Upper lobe of left lung (tissue), 6 donors: Measurements from ENCODE around the gene CEP55. TPM values are rescaled to one million over a fixed set of nuclear protein-coding genes. Genes with fewer than 3 reads are reported as not detected.
A peak's percentile ranks its signal among the peaks of the same experiment; 100 is the strongest.

Source experiments
- ATAC-seq, 2 donors: fragments of 200-7000 bp; cut with Tn5 transposase; one replicate each; pipeline ENCODE4 v1.9.1; 2022; ENCODE audit warnings: mild to moderate bottlenecking in 2 of 2, moderate library complexity in 2 of 2; ENCODE audit not compliant: low FRiP score in 2 of 2
- DNase-seq, 2 donors: peaks; one replicate each; pipeline ENCODE4 v3.0.0-alpha.2; 2019 to 2020
- H3K27ac ChIP-seq, 4 donors: fragments of 200-600 bp; sonication (generic); one replicate each; pipeline ENCODE4 v1.5.1; 2016 to 2019
- H3K27me3 ChIP-seq, 4 donors: fragments of 200-600 bp; sonication (generic); one replicate each; pipeline ENCODE4 v1.5.1; 2017 to 2019
- H3K36me3 ChIP-seq, 4 donors: fragments of 200-600 bp; sonication (generic); one replicate each; pipeline ENCODE4 v1.5.1; 2016 to 2019
- H3K4me1 ChIP-seq, 4 donors: fragments of 200-600 bp; sonication (generic); one replicate each; pipeline ENCODE4 v1.5.1; 2018 to 2019
- H3K4me3 ChIP-seq, 4 donors: fragments of 200-600 bp; sonication (generic); one replicate each; pipeline ENCODE4 v1.5.1; 2017 to 2019; ENCODE audit warnings: mild to moderate bottlenecking in 2 of 4, moderate library complexity in 1 of 4
- H3K9me3 ChIP-seq, 4 donors: fragments of 200-600 bp; sonication (generic); one replicate each; pipeline ENCODE4 v1.5.1; 2018 to 2019
- CTCF ChIP-seq, 6 experiments: fragments of 450-650 bp in 4 of 6; fragments of 200-600 bp in 2 of 6; sonication (generic) in 2 of 6; IDR thresholded peaks; one replicate each; pipeline ENCODE4 v1.5.1; 2016 to 2019; ENCODE audit warnings: antibody characterized with exemption in 6 of 6
- EP300 ChIP-seq, 4 donors: sonication (generic); formaldehyde crosslinking; IDR thresholded peaks; one replicate each; pipeline ENCODE4 v1.5.1; 2017; ENCODE audit warnings: antibody characterized with exemption in 4 of 4, control low read depth in 2 of 4
- POLR2A ChIP-seq, 4 donors: fragments of 450-650 bp; IDR thresholded peaks; one replicate each; pipeline ENCODE4 v1.5.1; 2016 to 2017; ENCODE audit warnings: antibody characterized with exemption in 4 of 4, mild to moderate bottlenecking in 2 of 4
- POLR2AphosphoS5 ChIP-seq, 2 donors: sonication (generic); formaldehyde crosslinking; IDR thresholded peaks; one replicate each; pipeline ENCODE4 v1.5.1; 2017; ENCODE audit warnings: antibody characterized with exemption in 2 of 2
- WGBS, 2 donors: methylation state at CpG; one replicate each; pipeline ENCODE4 v1.1.5; 2017 to 2018; 5-methylcytosine and 5-hydroxymethylcytosine counted together
- total RNA-seq, 6 donors: library from RNA; depleted of rRNA in 4 of 6; stranded (reverse); fragments of >200 nt in 4 of 6; gene quantifications; one replicate each; pipeline versions ENCODE4 v1.1.0 to v1.2.1, GENCODE V29; 2016 to 2021
- donor health status: DM: no; HTN: no; CAD: no; lungs with moderate emphysema.
- donor health status: DM: no; HTN: yes; CAD: no; lungs with severe emphysema.

Gene CEP55
- total RNA-seq, 6 donors from 2014 or later, result 1.3 to 3.3 (median 2.3) TPM; not detected in 1

DNA sequence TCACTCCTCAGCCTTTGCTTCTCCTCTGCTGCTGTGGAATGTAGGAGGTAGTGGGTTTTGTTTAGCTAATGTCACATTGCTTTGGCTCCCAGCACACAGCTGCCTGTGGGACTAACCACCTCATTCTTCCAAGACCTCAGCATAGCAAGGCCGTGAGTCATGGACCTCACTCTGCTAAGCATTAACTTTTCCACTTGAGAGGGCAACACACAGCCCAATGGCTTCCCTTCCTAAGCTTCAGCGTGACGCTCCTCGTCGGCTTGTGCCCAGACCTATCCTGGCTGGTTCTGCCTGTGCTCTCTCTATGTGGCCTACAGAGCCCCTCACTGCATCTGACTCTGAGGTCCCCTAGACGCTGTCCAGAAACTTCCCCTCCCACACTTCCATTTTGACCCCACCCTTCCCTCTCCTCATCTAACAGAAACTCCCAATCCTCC, 37.6 kb upstream of the CEP55 start:
- Histone ChIP-seq H3K27ac (peak overlapping the region; percentile 78 to 90 (median 86)), H3K9me3 (no peaks in the 10 kb centered on the region), H3K4me3 (no peak overlapping the region), H3K4me1 (peaks cover 45 to 52% (median 50%) of the 10 kb centered on the region in 4 donors), H3K27me3 (no peaks in the 10 kb centered on the region), H3K36me3 (peaks cover 0 to 8% (median 3%) of the 10 kb centered on the region in 4 donors)
- ATAC-seq (peak; percentile 91 to 95), DNase-seq (peak in 1 of 2 donors; percentile 92)
- 52 to 61% methylated on average over 6 of the region's 6 CpGs for WGBS, 2 donors
- TF ChIP-seq POLR2AphosphoS5 (IDR thresholded peaks at IDR 0.05), result peak; percentile 71 to 87
- TF ChIP-seq EP300 (IDR thresholded peaks at IDR 0.05), result peak in 2 of 4 donors; percentile 48 to 88
- peak in 1 of 4 donors; percentile 49 for TF ChIP-seq POLR2A (IDR thresholded peaks at IDR 0.05)
- TF ChIP-seq CTCF (IDR thresholded peaks at IDR 0.05), result no peak

GRCh38 chr10:93459466-93459865, 36.9 kb upstream of the CEP55 start:
- ATAC-seq (no peak), DNase-seq (no peak)
- Histone ChIP-seq H3K4me1 (peaks cover 51 to 58% (median 56%) of the 10 kb centered on the region in 4 donors), H3K36me3 (peaks cover 0 to 6% (median 3%) of the 10 kb centered on the region in 4 donors), H3K27me3 (no peaks in the 10 kb centered on the region), H3K9me3 (no peaks in the 10 kb centered on the region), H3K4me3 (no peak overlapping the region), H3K27ac (peak overlapping the region; percentile 78 to 90 (median 86))
- WGBS, 2 donors, result 29 to 56% methylated on average over 3 of the region's 3 CpGs
- no peak for TF ChIP-seq POLR2AphosphoS5 (IDR thresholded peaks at IDR 0.05)
- TF ChIP-seq CTCF (IDR thresholded peaks at IDR 0.05), result no peak
- no peak for TF ChIP-seq EP300 (IDR thresholded peaks at IDR 0.05)
- no peak for TF ChIP-seq POLR2A (IDR thresholded peaks at IDR 0.05)

- ATAC-seq (peak in 1 of 2 donors; percentile 36), DNase-seq (no peak)
- WGBS, 2 donors, result 54 to 64% methylated on average over 4 of the region's 4 CpGs
- TF ChIP-seq CTCF (IDR thresholded peaks at IDR 0.05), result no peak
- no peak for TF ChIP-seq POLR2AphosphoS5 (IDR thresholded peaks at IDR 0.05)
- TF ChIP-seq POLR2A (IDR thresholded peaks at IDR 0.05), result no peak
- no peak for TF ChIP-seq EP300 (IDR thresholded peaks at IDR 0.05)
- Histone ChIP-seq H3K4me1 (peaks cover 64 to 75% (median 71%) of the 10 kb centered on the region in 4 donors), H3K27me3 (no peaks in the 10 kb centered on the region), H3K27ac (peak overlapping the region; percentile 81 to 93 (median 86)), H3K36me3 (peaks cover 0 to 4% (median 2%) of the 10 kb centered on the region in 4 donors), H3K9me3 (no peaks in the 10 kb centered on the region), H3K4me3 (no peak overlapping the region)
Observed at GRCh38 chr10:93461109-93461806, 35.2 kb upstream of the CEP55 start.

DNA sequence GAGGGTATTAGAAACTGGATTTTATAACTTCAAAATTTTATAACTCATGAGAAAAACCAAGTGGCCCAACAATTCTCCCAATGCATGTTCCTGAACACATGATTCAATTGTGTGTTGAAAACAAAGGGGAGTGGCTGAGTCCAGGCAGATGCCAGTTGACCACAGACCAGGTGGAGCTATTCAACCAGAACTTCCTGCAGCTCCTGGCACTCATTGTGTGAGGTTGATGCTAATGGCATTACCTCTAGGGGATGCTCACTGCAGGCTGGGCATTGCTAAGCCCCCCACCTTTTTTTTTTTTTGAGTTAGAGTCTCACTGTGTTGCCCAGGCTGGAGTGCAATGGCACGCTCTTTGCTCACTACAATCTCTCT, 34.6 kb upstream of the CEP55 start:
- Histone ChIP-seq H3K9me3 (no peaks in the 10 kb centered on the region), H3K36me3 (no peaks in the 10 kb centered on the region), H3K4me1 (peaks cover 69 to 81% (median 77%) of the 10 kb centered on the region in 4 donors), H3K27ac (peak overlapping the region; percentile 81 to 93 (median 86)), H3K4me3 (no peak overlapping the region), H3K27me3 (no peaks in the 10 kb centered on the region)
- WGBS, 2 donors, result 87 to 100% methylated on average over 1 of the region's 1 CpG
- peak in 1 of 2 donors; percentile 67 for DNase-seq
- TF ChIP-seq CTCF (IDR thresholded peaks at IDR 0.05), result no peak
- no peak for TF ChIP-seq POLR2AphosphoS5 (IDR thresholded peaks at IDR 0.05)
- TF ChIP-seq EP300 (IDR thresholded peaks at IDR 0.05), result no peak
- no peak for TF ChIP-seq POLR2A (IDR thresholded peaks at IDR 0.05)
- no peak for ATAC-seq
